OCI-LY7 (cell line): ENCODE measurements around the gene PLEKHG5. TPM values are rescaled to one million over a fixed set of nuclear protein-coding genes. Genes with fewer than 3 reads are reported as not detected.

ENCODE experiments used
- BruUV-seq: library from RNA; stranded (reverse); fragments of 400-500 nt; replicated peaks from 2 replicates; lab custom pipeline; 2021; lab: Mats Ljungman, UMichigan
- CTCF ChIA-PET: fragments of 300-600 bp; sonication (Branson Sonifier 250); formaldehyde crosslinking; loops from one replicate; lab custom pipeline; 2022; ENCODE audit warnings: antibody characterized with exemption; ENCODE audit not compliant: unreplicated experiment; lab: Charles Lee
- POLR2A ChIA-PET: fragments of 300-600 bp; sonication (Branson Sonifier 250); formaldehyde crosslinking; loops from one replicate; lab custom pipeline; 2022; ENCODE audit warnings: antibody characterized with exemption; lab: Charles Lee
- DNase-seq: peaks from one replicate; pipeline ENCODE4 v3.0.0-alpha.2; 2015; ENCODE audit warnings: low spot score
- H2AFZ ChIP-seq: fragments of 200-600 bp; sonication (generic), shearing (Covaris generic); 2 replicates; pipeline ENCODE4 v1.6.1; 2014; ENCODE audit warnings: mild to moderate bottlenecking, antibody characterized with exemption, low read length, moderate library complexity
- H3K27ac ChIP-seq: fragments of 200-600 bp; sonication (generic); 2 replicates; pipeline ENCODE4 v1.5.1; 2014; ENCODE audit warnings: mixed run types, low read depth, mild to moderate bottlenecking, moderate library complexity, low read length, inconsistent platforms; ENCODE audit not compliant: poor library complexity, severe bottlenecking
- H3K36me3 ChIP-seq: fragments of 200-600 bp; sonication (generic); 2 replicates; pipeline ENCODE4 v1.6.1; 2014; ENCODE audit warnings: mild to moderate bottlenecking, antibody characterized with exemption, low read length, moderate library complexity, mixed read lengths; ENCODE audit not compliant: insufficient read depth
- H3K4me1 ChIP-seq: fragments of 200-600 bp; sonication (generic); 2 replicates; pipeline ENCODE4 v1.5.1; 2014; ENCODE audit warnings: mild to moderate bottlenecking, low read length; ENCODE audit not compliant: insufficient read depth, poor library complexity, severe bottlenecking
- H3K4me2 ChIP-seq: fragments of 200-600 bp; sonication (generic); 2 replicates; pipeline ENCODE4 v1.6.1; 2014; ENCODE audit warnings: mild to moderate bottlenecking, low read length
- H3K4me3 ChIP-seq: fragments of 200-600 bp; sonication (generic); 2 replicates; pipeline ENCODE4 v1.5.1; 2014; ENCODE audit warnings: mild to moderate bottlenecking, low read depth, low read length; ENCODE audit not compliant: poor library complexity, severe bottlenecking
- H3K79me2 ChIP-seq: fragments of 200-600 bp; sonication (generic); 2 replicates; pipeline ENCODE4 v1.6.1; 2016; ENCODE audit warnings: low read depth, mild to moderate bottlenecking, low read length, moderate library complexity, mixed read lengths; ENCODE audit not compliant: insufficient read depth
- H3K9me2 ChIP-seq: fragments of 200-600 bp; sonication (generic); 2 replicates; pipeline ENCODE4 v1.6.1; 2016; ENCODE audit warnings: mild to moderate bottlenecking, low read length, mixed read lengths; ENCODE audit not compliant: insufficient read depth
- H3K9me3 ChIP-seq: fragments of 200-600 bp; sonication (generic); 2 replicates; pipeline ENCODE4 v1.6.1; 2014; ENCODE audit warnings: mild to moderate bottlenecking, mixed run types, low read length, mixed read lengths
- H4K20me1 ChIP-seq: fragments of 200-600 bp; sonication (generic); 2 replicates; pipeline ENCODE4 v1.6.1; 2014; ENCODE audit warnings: mild to moderate bottlenecking, antibody characterized with exemption, low read length, moderate library complexity, mixed read lengths; ENCODE audit not compliant: insufficient read depth
- EZH2phosphoT487 ChIP-seq: fragments of 200-600 bp; sonication (generic); IDR thresholded peaks from 2 replicates; pipeline ENCODE4 v1.6.1; 2018; ENCODE audit warnings: low read depth, borderline replicate concordance, mild to moderate bottlenecking, mixed run types, antibody characterized with exemption, low read length, moderate library complexity, mixed read lengths
- intact Hi-C: fragments of 100-400 bp; cut with micrococcal nuclease; formaldehyde crosslinking; loops from one replicate; pipeline ENCODE4 v1.10.0; 2022; ENCODE audit not compliant: unreplicated experiment
- total RNA-seq, 2 experiments: library from RNA; depleted of rRNA in 1 of 2; stranded (reverse); fragments of >200 nt in 1 of 2; shearing (Covaris generic) in 1 of 2; gene quantifications; 2 replicates each; pipeline ENCODE4 v1.2.3, GENCODE V29; 2014 to 2022
- TF ChIP-seq, protein P1 (sequence below): fragments of 200-600 bp; sonication (generic); conservative IDR thresholded peaks from 2 replicates; pipeline ENCODE4 v1.5.1; 2014; ENCODE audit warnings: mild to moderate bottlenecking, antibody characterized with exemption, low read length, moderate library complexity, mixed read lengths

Gene PLEKHG5
- total RNA-seq, 2 experiments from 2014 or later = 1.6 to 2.4 TPM

GRCh38 chr1:6530504-6531160 lies 39.2 kb upstream of the PLEKHG5 start:
- H4K20me1 ChIP-seq = no peaks in the 10 kb centered on the region
- H3K36me3 ChIP-seq = peaks cover 94% of the 10 kb centered on the region
- no peaks in the 10 kb centered on the region for H3K79me2 ChIP-seq
- H3K9me3 ChIP-seq = no peaks in the 10 kb centered on the region
- TF ChIP-seq EZH2phosphoT487 = no peak
- TF ChIP-seq, protein P1, sequence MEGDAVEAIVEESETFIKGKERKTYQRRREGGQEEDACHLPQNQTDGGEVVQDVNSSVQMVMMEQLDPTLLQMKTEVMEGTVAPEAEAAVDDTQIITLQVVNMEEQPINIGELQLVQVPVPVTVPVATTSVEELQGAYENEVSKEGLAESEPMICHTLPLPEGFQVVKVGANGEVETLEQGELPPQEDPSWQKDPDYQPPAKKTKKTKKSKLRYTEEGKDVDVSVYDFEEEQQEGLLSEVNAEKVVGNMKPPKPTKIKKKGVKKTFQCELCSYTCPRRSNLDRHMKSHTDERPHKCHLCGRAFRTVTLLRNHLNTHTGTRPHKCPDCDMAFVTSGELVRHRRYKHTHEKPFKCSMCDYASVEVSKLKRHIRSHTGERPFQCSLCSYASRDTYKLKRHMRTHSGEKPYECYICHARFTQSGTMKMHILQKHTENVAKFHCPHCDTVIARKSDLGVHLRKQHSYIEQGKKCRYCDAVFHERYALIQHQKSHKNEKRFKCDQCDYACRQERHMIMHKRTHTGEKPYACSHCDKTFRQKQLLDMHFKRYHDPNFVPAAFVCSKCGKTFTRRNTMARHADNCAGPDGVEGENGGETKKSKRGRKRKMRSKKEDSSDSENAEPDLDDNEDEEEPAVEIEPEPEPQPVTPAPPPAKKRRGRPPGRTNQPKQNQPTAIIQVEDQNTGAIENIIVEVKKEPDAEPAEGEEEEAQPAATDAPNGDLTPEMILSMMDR = no peak
- no peak overlapping the region for H2AFZ ChIP-seq
- H3K27ac ChIP-seq = no peak overlapping the region
- CTCF ChIA-PET = no interaction called here
- no TSS peak for BruUV-seq
- H3K4me2 ChIP-seq = no peak overlapping the region
- no peak overlapping the region for H3K4me3 ChIP-seq
- no peaks in the 10 kb centered on the region for H3K4me1 ChIP-seq
- no peaks in the 10 kb centered on the region for H3K9me2 ChIP-seq
- intact Hi-C loops = no loop called here
- no peak for DNase-seq
- POLR2A ChIA-PET = no interaction called here

- H3K27ac ChIP-seq = no peak overlapping the region
- no peak overlapping the region for H2AFZ ChIP-seq
- no peaks in the 10 kb centered on the region for H3K9me2 ChIP-seq
- H3K4me2 ChIP-seq = no peak overlapping the region
- no peaks in the 10 kb centered on the region for H4K20me1 ChIP-seq
- intact Hi-C loops = no loop called here
- H3K79me2 ChIP-seq = no peaks in the 10 kb centered on the region
- no peak for TF ChIP-seq EZH2phosphoT487
- TF ChIP-seq, protein P1 = no peak
- H3K4me1 ChIP-seq = no peaks in the 10 kb centered on the region
- CTCF ChIA-PET = interaction anchor here (0.5 kb wide), 1 partner anchor 25 kb away, joined by 3 read pairs; no protein-coding TSS in a partner anchor
- DNase-seq = no peak
- H3K9me3 ChIP-seq = no peaks in the 10 kb centered on the region
- no peak overlapping the region for H3K4me3 ChIP-seq
- H3K36me3 ChIP-seq = peaks cover 91% of the 10 kb centered on the region
- POLR2A ChIA-PET = interaction anchor here (0.5 to 0.6 kb wide), 2 partner anchors 22 to 232 kb away, joined by 4 to 5 read pairs; no protein-coding TSS in a partner anchor
- BruUV-seq = no TSS peak
Observed at GRCh38 chr1:6528492-6528891, 37.0 kb upstream of the PLEKHG5 start.

DNA sequence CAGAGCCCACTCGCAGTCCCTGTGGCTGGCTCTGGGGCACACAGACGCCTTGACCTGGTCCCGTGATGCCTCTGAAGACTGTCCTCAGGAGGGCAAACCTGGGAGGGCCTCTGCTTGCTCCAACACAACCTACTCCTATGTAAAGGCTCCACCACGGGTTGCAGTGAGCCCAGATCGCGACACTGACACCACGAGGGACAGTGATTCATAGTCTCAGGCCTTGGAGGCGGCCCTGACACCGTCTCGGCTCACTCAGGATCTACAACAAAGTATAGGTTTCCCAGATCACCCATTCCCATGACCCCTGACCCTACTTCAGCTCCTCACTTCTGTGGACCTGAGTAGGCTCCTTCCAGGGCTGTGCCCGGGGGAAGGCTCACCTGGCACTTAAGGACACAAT lies 34.8 kb upstream of the PLEKHG5 start:
- TF ChIP-seq, protein P1 = no peak
- no peak for TF ChIP-seq EZH2phosphoT487
- H3K79me2 ChIP-seq = no peaks in the 10 kb centered on the region
- no peak overlapping the region for H3K4me3 ChIP-seq
- no peaks in the 10 kb centered on the region for H3K9me2 ChIP-seq
- no peak overlapping the region for H3K4me2 ChIP-seq
- H3K9me3 ChIP-seq = no peaks in the 10 kb centered on the region
- DNase-seq = no peak
- no peaks in the 10 kb centered on the region for H4K20me1 ChIP-seq
- ChIA-PET CTCF (no interaction called here), POLR2A (no interaction called here)
- no TSS peak for BruUV-seq
- no peaks in the 10 kb centered on the region for H3K4me1 ChIP-seq
- intact Hi-C loops = no loop called here
- peaks cover 70% of the 10 kb centered on the region for H3K36me3 ChIP-seq
- H2AFZ ChIP-seq = no peak overlapping the region
- no peak overlapping the region for H3K27ac ChIP-seq
